K562 (cell line): Measurements from ENCODE around the gene NPM3. TPM values are rescaled to one million over a fixed set of nuclear protein-coding genes. Genes with fewer than 3 reads are reported as not detected.

Experiments used
- ARID1B ChIP-seq: fragments of 450-650 bp; IDR thresholded peaks from 2 replicates; pipeline ENCODE4 v1.6.1; 2016; ENCODE audit warnings: antibody characterized with exemption, mild to moderate bottlenecking, inconsistent platforms
- ATF7 ChIP-seq: fragments of 450-650 bp; IDR thresholded peaks from 2 replicates; pipeline ENCODE4 v1.7.1; 2014; ENCODE audit warnings: mild to moderate bottlenecking, moderate library complexity
- EGR1 ChIP-seq: fragments of 450-650 bp; conservative IDR thresholded peaks from 2 replicates; pipeline ENCODE4 v1.6.1; 2017; ENCODE audit warnings: mild to moderate bottlenecking
- FOXA1 ChIP-seq: fragments of 450-650 bp; IDR thresholded peaks from 2 replicates; pipeline ENCODE4 v1.6.1; 2016; ENCODE audit warnings: mild to moderate bottlenecking, borderline replicate concordance
- FUS ChIP-seq: fragments of 200-400 bp; formaldehyde crosslinking; optimal IDR thresholded peaks from 2 replicates; pipeline ENCODE3; 2017; ENCODE audit warnings: low read depth, low read length
- GATAD2A ChIP-seq: fragments of 450-650 bp; IDR thresholded peaks from 2 replicates; pipeline ENCODE4 v1.6.1; 2017
- GTF2F1 ChIP-seq: IDR thresholded peaks from 2 replicates; pipeline ENCODE4 v1.6.1; 2011; ENCODE audit warnings: low read depth, low read length, improper control_type of control experiment
- IFI16 ChIP-seq: fragments of 250-450 bp; sonication (Bioruptor Pico); IDR thresholded peaks from 2 replicates; pipeline ENCODE4 v2.1.2; 2022; ENCODE audit warnings: mild to moderate bottlenecking, inconsistent platforms
- KHSRP ChIP-seq: fragments of 450-650 bp; IDR thresholded peaks from 2 replicates; pipeline ENCODE4 v1.6.1; 2017
- MAFF ChIP-seq: IDR thresholded peaks from 2 replicates; pipeline ENCODE4 v1.6.1; 2012; ENCODE audit warnings: low read length, improper control_type of control experiment
- SAFB ChIP-seq: fragments of 200-400 bp; formaldehyde crosslinking; IDR thresholded peaks from 2 replicates; pipeline ENCODE4 v1.6.1; 2017; ENCODE audit warnings: low read depth, low read length, borderline replicate concordance
- SMAD1 ChIP-seq: fragments of 150-350 bp; IDR thresholded peaks from 2 replicates; pipeline ENCODE4 v1.6.1; 2014; ENCODE audit warnings: low read length, low read depth; ENCODE audit not compliant: partially characterized antibody
- TAF1 ChIP-seq: IDR thresholded peaks from 2 replicates; pipeline ENCODE4 v1.6.1; 2011; ENCODE audit warnings: mild to moderate bottlenecking, low read length, moderate library complexity; ENCODE audit not compliant: insufficient read depth, control insufficient read depth, severe bottlenecking; ENCODE audit errors: extremely low read depth
- TEAD1 ChIP-seq, 2 experiments: fragments of 450-650 bp in 1 of 2; sonication (generic) in 1 of 2; formaldehyde crosslinking; IDR thresholded peaks; 2 replicates each; pipeline versions ENCODE4 v1.4.0 to v1.8.0; 2020 to 2022; ENCODE audit warnings: mild to moderate bottlenecking in 2 of 2, missing genetic modification reagents in 1 of 2
- TRIM24 ChIP-seq, 2 experiments: fragments of 450-650 bp; IDR thresholded peaks; 2 replicates each; pipeline ENCODE4 v1.6.1; 2016
- ZNF175 ChIP-seq: fragments of 200-800 bp; sonication (Bioruptor generic); IDR thresholded peaks from 2 replicates; pipeline ENCODE4 v1.6.1; 2016; ENCODE audit warnings: low read depth, mild to moderate bottlenecking, missing genetic modification characterization, missing compliant biosample characterization
- ZNF780A ChIP-seq: fragments of 250-450 bp; sonication (Bioruptor Pico); IDR thresholded peaks from 2 replicates; pipeline ENCODE4 v1.5.0; 2021; ENCODE audit warnings: mild to moderate bottlenecking
- polyA plus RNA-seq, 8 experiments: library from polyadenylated mRNA; depleted of rRNA in 4 of 8; stranded (reverse) in 5 of 8; unstranded in 3 of 8; fragments of >200 nt; fragmentation: Nextera tagmentation in 2 of 8; fragmentation: Illumina TruSeq in 1 of 8; extraction: Ambion mirVana in 2 of 8; extraction: Trizol in 1 of 8; gene quantifications; 2 replicates each; pipeline versions ENCODE4 v1.2.1 to v1.2.3, GENCODE V29; 2011 to 2014; ENCODE audit warnings: inconsistent platforms in 1 of 8, missing spikeins in 1 of 8
- total RNA-seq, 7 experiments: library from RNA; depleted of rRNA in 6 of 7; stranded (reverse); fragments of >200 nt in 6 of 7; fragmentation: Illumina TruSeq in 2 of 7; extraction: Trizol in 2 of 7; gene quantifications; 2 replicates each; pipeline versions ENCODE4 v1.2.1 to v1.2.3, GENCODE V29; 2011 to 2021; ENCODE audit warnings: low replicate concordance in 1 of 7
- TF ChIP-seq, protein P1 (sequence below): fragments of 450-650 bp; IDR thresholded peaks from 2 replicates; pipeline ENCODE4 v1.6.1; 2018; ENCODE audit not compliant: partially characterized antibody
- TF ChIP-seq, protein P2 (sequence below): fragments of 450-650 bp; IDR thresholded peaks from 2 replicates; pipeline ENCODE4 v1.6.1; 2016
- TF ChIP-seq, protein P3 (sequence below), 2 experiments: fragments of 450-650 bp; IDR thresholded peaks; 2 replicates each; pipeline ENCODE4 v1.6.1; 2016

The NPM3 gene
- total and polyA plus RNA-seq, 9 of the 15 experiments (the other 6 are each of a cell fraction or from before 2014, with no cell fraction given) = 15.2 to 239 (median 114) TPM

DNA sequence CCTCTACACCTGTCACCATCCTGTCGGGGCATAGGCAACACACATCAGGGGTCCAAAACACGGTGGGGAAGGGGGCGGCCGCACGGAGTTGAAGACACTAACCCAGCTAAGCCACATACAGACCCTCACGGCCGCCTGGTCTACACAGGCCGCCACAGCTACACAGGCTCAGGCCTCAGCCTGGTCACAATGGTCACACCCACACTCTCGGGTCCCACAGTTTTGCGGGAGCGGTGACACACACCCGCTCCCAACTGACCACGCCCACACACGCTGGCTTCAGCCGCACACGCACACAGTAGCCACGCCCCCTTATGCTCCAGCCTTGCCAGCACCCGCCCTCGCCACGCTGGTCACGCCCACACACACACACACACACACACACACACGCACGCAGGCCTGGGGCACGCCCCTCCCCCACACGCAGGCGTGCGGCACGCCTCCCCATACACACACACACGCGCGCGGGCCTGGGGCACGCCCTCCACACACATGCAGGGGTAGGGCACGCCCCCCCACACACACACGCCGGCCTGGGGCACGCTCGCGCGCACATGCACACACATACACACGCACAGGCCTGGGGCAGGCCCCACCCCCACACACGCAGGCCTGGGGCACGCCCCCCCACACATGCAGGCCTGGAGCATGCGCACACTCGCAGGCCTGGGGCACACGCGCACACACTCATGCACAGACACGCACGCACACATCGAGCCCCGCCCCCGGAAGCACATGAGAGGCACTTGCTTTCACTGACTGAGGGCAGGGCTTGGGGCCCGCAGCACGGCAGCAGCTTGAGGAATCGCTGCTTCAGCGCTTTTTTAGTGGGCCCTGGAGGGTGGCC lies 47.3 kb upstream of the NPM3 start (continued):
- TF ChIP-seq, protein P1, sequence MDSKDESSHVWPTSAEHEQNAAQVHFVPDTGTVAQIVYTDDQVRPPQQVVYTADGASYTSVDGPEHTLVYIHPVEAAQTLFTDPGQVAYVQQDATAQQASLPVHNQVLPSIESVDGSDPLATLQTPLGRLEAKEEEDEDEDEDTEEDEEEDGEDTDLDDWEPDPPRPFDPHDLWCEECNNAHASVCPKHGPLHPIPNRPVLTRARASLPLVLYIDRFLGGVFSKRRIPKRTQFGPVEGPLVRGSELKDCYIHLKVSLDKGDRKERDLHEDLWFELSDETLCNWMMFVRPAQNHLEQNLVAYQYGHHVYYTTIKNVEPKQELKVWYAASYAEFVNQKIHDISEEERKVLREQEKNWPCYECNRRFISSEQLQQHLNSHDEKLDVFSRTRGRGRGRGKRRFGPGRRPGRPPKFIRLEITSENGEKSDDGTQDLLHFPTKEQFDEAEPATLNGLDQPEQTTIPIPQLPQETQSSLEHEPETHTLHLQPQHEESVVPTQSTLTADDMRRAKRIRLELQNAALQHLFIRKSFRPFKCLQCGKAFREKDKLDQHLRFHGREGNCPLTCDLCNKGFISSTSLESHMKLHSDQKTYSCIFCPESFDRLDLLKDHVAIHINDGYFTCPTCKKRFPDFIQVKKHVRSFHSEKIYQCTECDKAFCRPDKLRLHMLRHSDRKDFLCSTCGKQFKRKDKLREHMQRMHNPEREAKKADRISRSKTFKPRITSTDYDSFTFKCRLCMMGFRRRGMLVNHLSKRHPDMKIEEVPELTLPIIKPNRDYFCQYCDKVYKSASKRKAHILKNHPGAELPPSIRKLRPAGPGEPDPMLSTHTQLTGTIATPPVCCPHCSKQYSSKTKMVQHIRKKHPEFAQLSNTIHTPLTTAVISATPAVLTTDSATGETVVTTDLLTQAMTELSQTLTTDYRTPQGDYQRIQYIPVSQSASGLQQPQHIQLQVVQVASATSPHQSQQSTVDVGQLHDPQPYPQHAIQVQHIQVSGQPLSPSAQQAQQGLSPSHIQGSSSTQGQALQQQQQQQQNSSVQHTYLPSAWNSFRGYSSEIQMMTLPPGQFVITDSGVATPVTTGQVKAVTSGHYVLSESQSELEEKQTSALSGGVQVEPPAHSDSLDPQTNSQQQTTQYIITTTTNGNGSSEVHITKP = peak; percentile 21
- TF ChIP-seq FOXA1 = no peak
- TF ChIP-seq ZNF175 = no peak
- TF ChIP-seq SMAD1 = no peak
- peak; percentile 97 for TF ChIP-seq EGR1
- TF ChIP-seq FUS = peak; percentile 71
- TF ChIP-seq, protein P2, sequence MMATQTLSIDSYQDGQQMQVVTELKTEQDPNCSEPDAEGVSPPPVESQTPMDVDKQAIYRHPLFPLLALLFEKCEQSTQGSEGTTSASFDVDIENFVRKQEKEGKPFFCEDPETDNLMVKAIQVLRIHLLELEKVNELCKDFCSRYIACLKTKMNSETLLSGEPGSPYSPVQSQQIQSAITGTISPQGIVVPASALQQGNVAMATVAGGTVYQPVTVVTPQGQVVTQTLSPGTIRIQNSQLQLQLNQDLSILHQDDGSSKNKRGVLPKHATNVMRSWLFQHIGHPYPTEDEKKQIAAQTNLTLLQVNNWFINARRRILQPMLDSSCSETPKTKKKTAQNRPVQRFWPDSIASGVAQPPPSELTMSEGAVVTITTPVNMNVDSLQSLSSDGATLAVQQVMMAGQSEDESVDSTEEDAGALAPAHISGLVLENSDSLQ = 0 out of 2 replicates have a peak, but pooled peaks have one; percentile 14
- TF ChIP-seq IFI16 (CRISPR knock-in tag) = no peak
- TF ChIP-seq, protein P3, sequence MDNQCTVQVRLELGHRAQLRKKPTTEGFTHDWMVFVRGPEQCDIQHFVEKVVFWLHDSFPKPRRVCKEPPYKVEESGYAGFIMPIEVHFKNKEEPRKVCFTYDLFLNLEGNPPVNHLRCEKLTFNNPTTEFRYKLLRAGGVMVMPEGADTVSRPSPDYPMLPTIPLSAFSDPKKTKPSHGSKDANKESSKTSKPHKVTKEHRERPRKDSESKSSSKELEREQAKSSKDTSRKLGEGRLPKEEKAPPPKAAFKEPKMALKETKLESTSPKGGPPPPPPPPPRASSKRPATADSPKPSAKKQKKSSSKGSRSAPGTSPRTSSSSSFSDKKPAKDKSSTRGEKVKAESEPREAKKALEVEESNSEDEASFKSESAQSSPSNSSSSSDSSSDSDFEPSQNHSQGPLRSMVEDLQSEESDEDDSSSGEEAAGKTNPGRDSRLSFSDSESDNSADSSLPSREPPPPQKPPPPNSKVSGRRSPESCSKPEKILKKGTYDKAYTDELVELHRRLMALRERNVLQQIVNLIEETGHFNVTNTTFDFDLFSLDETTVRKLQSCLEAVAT (IDR thresholded peaks at IDR 0.05) = peak; percentile 38 to 71; a peak in 2 of 4 replicates
- peak in 1 of 2 experiments; percentile 65; a peak in 1 of 4 replicates for TF ChIP-seq TEAD1 (CRISPR knock-in tag; IDR thresholded peaks at IDR 0.05)
- TF ChIP-seq TRIM24 (IDR thresholded peaks at IDR 0.05) = peak; percentile 19 to 65; a peak in 3 of 4 replicates
- peak; percentile 81 for TF ChIP-seq ATF7
- peak; percentile 39; the same call in 1 of the 2 replicates for TF ChIP-seq MAFF
- TF ChIP-seq TAF1 = no peak
- no peak for TF ChIP-seq GTF2F1
- TF ChIP-seq ARID1B = peak; percentile 61; the same call in 1 of the 2 replicates
- TF ChIP-seq ZNF780A (CRISPR knock-in tag) = no peak
- TF ChIP-seq KHSRP = no peak
- peak; percentile 78; the same call in 1 of the 2 replicates for TF ChIP-seq SAFB
- no peak for TF ChIP-seq GATAD2A
